HG02870 (cell line): ENCODE data around the gene HMGN2.
A peak's percentile ranks its signal among the peaks of the same experiment; 100 is the strongest.

Experiments
- ATAC-seq: cut with Tn5 transposase; IDR thresholded peaks from one replicate; pipeline ENCODE4 v1.9.1; 2021; ENCODE audit warnings: mild to moderate bottlenecking, moderate library complexity; ENCODE audit not compliant: unreplicated experiment

Gene HMGN2

DNA sequence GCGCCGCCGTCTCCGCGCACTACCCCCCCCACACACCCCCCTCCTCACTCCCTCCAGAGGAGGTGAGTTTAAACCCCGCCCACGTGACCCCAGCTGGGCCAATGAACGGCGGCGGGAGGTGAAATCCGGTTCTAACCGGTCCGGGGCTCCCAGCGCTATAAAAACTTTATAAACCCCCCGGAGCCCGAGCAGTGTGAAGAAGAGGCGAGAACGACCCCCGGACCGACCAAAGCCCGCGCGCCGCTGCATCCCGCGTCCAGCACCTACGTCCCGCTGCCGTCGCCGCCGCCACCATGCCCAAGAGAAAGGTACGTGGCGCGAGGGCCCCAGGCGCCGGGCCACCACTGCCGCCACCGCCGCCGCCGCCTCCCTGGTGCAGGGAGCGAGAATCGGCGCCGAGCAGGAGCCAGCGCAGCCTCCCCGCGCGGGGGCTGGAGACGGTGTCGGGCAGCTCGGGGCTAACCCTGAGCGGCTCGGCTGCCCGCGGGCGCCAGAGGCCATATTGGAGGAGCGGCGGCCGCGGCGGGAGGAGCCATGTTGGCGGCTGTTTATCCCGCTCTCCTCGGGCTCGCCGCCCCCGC, at the start of gene HMGN2:
Gene HMGN2, plus strand, starts transcription at position 121 of the 581 bp plus-strand sequence. Its CDS starts 173 bp downstream, at position 294.
- peak; percentile 54 for ATAC-seq

DNA sequence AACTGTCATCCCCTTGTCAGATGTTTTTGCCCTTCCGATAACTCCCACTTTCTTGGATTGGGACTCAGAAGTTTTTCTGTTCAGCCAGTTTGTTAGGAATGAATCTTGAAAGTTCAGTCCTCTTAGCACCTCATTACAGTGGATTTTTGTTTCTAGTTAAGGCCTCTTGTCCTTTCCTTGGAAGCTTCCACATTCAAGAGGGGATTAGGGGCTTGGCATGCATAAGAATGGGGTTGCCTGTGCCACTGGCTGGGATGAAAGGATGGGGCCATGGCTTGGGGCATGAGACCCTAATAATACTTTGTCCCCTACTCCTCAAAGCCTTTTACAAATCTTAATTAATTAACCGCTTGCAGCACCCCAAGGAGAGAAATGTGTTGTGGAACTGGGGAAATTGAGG, 42.5 kb upstream of the HMGN2 start:
- no peak for ATAC-seq

DNA sequence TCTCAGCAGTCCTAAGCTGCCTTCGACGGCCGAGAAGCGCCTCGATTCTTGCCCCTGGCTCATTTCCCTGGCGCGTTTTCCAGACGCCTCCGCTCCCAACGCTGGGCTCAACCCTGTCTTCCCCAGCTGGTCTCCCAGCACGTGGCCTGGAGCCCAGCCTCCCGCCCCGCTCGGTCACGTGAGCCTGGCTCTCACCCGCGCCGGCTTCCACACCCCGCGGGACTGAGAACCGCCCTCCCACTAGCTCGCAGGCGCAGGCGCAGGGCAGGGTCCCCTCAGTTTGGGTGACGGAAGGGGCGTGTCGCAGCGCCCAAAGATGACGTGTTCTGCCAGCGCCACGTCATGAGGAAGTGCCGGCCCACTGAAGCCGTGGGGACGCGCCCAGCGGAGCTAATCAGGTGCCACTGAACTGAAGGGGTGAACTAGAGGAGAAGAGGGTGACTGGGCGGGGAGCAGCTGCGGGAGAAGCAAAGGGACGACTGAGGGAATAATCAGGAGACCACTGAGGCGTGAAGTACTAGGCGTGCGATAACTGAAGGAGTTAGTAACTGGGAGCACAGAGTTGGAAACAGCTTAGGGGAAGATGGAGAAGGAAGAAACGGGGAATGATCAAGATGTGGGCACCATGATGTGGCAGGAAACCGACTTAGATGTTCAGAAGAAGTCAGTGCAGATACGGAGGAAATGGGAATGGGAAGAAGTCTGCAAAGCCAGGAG, 40.1 kb upstream of the HMGN2 start, which contains the start of gene DHDDS:
Gene DHDDS, plus strand, starts transcription at position 343 of the 717 bp plus-strand sequence. CDS start 625 bp downstream, outside the sequence.
- peak; percentile 92 for ATAC-seq

GRCh38 chr1:26432793-26433192, 39.4 kb upstream of the HMGN2 start:
- no peak for ATAC-seq

GRCh38 chr1:26434161-26434752, 38.0 kb upstream of the HMGN2 start:
- no peak for ATAC-seq

DNA sequence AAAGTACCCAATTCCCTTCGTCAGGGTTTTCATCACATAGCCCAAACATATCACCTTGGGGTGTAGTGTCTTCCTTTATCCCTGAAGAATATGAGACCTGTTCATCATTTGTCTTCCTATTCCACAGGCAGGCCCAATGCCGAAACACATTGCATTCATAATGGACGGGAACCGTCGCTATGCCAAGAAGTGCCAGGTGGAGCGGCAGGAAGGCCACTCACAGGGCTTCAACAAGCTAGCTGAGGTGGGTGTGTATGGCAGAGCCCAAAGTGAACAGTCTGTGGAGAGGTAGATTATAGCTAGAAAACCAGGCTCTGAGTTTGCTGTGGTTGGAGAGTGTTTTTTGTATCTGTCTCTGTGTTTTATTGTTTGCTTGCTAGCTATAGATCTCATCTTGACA, 34.2 kb upstream of the HMGN2 start:
- no peak for ATAC-seq

- no peak for ATAC-seq
Observed at GRCh38 chr1:26440259-26440658, 32.0 kb upstream of the HMGN2 start.

GRCh38 chr1:26449868-26450267, 22.4 kb upstream of the HMGN2 start:
- ATAC-seq: no peak

DNA sequence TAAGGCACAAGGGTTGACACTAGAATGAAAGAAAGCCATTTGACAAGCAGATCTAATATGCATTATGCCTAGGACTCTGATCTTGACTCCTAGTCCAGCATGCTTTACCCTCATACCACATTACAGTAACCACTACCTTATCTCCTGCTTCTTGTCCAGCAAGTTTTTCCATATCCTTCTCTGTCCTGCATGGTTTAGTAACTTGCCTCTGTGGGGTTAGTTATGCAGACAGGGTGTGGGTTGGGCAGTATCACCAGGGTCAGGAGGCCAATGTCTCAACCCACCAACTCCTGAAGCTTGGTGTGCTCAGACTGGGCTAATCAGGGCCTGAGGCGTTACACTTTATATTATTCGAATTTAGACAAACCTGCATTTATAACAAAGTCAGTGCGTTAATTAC, 21.3 kb upstream of the HMGN2 start:
- no peak for ATAC-seq

GRCh38 chr1:26452459-26453183, 19.6 kb upstream of the HMGN2 start:
- no peak for ATAC-seq

GRCh38 chr1:26459148-26459547, 13.1 kb upstream of the HMGN2 start:
- no peak for ATAC-seq

- ATAC-seq: no peak
Observed at GRCh38 chr1:26459573-26460031, 12.6 kb upstream of the HMGN2 start.

GRCh38 chr1:26468911-26469310, 3.3 kb upstream of the HMGN2 start:
- no peak for ATAC-seq

GRCh38 chr1:26469558-26469957, 2.7 kb upstream of the HMGN2 start:
- ATAC-seq: no peak

- no peak for ATAC-seq
Observed at GRCh38 chr1:26470878-26471497, 1.3 kb upstream of the HMGN2 start.

DNA sequence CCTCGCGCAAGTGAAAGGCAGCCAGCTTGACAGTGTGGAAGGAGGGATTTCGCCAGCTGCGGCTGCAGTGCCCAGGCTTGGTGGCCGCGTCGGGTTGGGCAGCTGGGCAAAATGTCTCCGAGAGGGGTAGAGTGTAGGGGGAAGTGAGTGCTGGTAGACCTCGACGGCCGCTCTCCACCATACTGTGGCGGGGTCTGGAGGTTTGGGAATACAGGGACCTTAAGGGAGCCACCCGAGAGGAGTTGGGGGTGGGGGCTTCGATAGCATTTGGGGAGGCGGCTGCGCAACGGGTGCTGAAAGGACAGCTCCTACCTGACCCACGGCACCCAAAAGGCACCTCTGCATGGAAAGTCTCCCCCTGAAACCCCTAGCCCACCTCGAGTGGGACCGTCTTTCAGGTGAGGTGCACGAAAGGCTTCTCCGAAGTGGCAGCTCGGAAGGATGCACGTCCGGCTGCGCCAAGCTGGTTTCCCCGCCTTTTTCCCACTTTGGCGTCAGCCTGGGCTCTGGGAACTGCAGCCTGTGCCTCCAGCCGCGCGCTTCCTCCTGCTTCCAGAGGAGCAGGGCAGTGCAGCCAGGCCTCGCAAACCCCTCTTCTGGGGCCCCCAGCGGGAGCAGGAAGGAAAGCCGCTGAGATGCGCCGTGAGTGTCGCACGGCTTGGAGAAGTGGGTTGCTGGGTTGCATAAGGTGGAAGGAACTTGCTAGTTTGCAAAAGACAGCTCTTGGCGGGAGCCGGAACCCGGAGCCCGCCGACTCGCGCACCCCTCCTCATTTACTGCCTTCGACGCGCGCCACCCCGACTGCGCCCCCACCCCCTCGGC, 531 bp upstream of the HMGN2 start:
- ATAC-seq: peak; percentile 7

DNA sequence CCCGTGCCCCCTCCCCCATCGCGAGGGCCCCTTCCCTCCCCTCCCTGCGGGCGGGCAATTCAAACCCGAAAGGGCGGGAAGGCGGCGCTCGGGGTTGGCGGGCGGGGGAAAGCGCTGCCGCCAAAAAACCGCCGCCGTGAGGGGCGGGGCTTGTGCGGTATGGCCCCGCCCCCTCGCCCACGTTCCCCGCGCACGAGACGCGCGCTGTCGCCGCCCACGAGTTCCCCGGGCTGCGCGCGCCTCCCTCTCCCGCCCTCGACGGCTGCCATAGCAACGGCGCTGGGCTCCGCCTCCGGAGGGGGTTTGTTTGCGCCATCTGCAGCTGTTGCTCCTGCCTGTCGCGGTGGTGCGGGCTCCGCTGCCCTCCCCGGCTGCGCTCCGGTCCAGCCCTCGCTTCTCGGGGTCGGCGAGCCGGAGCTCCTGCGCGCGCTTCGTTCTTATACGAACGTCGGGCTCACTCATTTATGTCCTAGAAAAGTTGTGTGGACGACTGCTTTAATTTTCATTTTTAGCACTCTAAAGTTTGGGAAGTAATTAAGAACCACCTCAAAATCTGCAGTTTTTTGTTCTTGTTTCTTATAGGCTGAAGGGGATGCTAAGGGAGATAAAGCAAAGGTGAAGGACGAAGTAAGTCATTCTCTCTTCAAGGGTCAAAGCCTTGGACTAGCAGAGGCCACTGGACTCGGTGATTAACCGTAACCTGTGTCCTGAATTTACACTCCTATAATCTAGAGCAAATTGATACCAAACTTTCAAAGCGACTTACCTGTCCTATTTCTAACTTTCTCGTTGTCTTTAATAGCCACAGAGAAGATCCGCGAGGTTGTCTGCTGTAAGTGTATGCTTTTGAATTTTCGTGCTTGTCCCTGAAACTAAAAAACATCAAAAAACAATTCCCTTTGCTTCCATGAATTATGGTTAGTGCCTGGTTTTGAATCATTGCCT, 933 bp downstream of the HMGN2 start:
- ATAC-seq: peak; percentile 59

DNA sequence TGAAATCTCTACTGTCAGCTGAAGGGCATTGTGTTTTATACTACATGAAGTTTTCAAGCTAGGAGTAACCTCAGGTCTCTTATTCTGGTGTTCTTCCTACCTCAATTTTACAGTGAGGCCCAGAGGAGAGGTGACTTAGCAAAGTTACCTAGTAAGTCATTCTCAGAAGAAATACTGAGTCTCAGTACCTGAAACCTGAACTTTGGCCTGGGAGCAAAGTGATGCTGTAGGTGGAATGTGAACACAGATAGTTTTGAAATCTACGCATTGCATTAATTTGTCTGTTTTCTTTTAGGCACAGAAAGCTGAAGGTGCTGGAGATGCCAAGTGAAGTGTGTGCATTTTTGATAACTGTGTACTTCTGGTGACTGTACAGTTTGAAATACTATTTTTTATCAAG, 2.6 kb downstream of the HMGN2 start:
- ATAC-seq: no peak

- ATAC-seq: no peak
Observed at GRCh38 chr1:26475989-26476388, 3.7 kb downstream of the HMGN2 start.
